Measurements from ENCODE around the gene DNAH2. TPM values are rescaled to one million over a fixed set of nuclear protein-coding genes. Genes with fewer than 3 reads are reported as not detected.

The DNAH2 gene
- total and polyA plus RNA-seq, 2 of the 13 experiments (the other 11 are each of a cell fraction or from before 2014, with no cell fraction given): not detected

DNA sequence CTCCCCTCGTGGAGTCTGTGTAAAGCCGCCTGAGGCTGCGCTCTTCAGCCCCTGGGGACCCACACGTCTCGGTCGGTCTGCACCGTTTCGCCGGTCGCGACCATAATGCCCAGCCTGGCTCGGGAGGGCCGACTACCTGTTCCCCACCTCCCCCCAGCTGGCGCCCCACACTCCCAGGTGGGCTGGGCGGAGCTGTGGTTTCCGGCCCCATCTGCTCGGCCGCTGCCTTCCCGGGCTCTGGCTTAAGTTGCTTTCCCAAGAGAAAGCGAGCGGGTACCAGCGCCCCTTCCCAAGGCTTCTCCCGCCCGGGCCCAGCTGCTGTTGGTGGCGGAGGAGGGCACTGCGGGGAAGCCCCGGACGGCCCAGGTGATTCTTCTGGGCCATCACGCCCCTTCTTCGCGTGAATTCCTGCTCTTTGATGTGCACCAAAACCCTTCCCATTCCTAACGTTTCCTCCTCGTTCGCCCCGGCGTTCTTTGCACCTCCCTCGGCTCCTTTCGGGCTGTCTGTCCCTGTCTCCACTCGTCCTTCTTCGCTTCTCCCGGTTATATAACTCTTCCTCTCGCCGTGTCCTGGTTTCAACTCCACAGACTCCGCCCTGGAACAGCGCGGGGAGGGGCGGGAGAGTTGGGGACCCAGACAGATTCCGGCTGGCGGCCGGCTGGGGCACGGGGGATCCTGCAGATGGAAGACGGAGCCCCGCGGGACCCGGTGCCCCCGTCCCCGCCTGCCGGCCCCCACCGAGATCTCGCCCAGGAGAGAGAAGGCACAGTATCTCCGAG, 118.5 kb downstream of the DNAH2 start:
- FAIRE-seq (no peak), DNase-seq (ENCODE audit: low spot score) (peak; percentile 64), ATAC-seq (peak; percentile 30)
- Histone ChIP-seq H2AFZ (ENCODE audit: low read length) (no peak overlapping the region), H3K9ac (ENCODE audit: insufficient read depth, low read depth, low read length) (peak overlapping the region; percentile 89), H3K27me3 (ENCODE audit: control insufficient read depth in 1 of 2, insufficient read depth in 2 of 2, low read length in 2 of 2) (peaks cover 3 to 10% of the 10 kb centered on the region in 2 experiments; a peak in 3 of 5 replicates), H3K9me3 (ENCODE audit: low read length) (no peaks in the 10 kb centered on the region), H3K4me2 (ENCODE audit: low read depth, low read length) (peak overlapping the region; percentile 71), H4K20me1 (ENCODE audit: insufficient read depth, low read length) (peaks cover 4% of the 10 kb centered on the region; the same call in 1 of the 2 replicates), H3K36me3 (replicated peaks in 1 of 2; ENCODE audit: control insufficient read depth in 1 of 2, insufficient read depth in 2 of 2, low read length in 2 of 2) (0 out of 5 replicates have a peak, but pooled peaks cover 0 to 5% of the 10 kb centered on the region in 2 experiments), H3K4me1 (ENCODE audit: insufficient read depth, low read length) (peaks cover 63% of the 10 kb centered on the region), H3K79me2 (ENCODE audit: insufficient read depth, low read length) (peaks cover 24% of the 10 kb centered on the region), H3K27ac (ENCODE audit: extremely low read length, insufficient read depth, low read length) (peak overlapping the region; percentile 92), H3K4me3 (replicated peaks in 1 of 3; ENCODE audit: insufficient read depth in 1 of 3, low read depth in 2 of 3, low read length in 3 of 3) (peak overlapping the region; percentile 84 to 93 (median 92))
- intact Hi-C loops (cut with micrococcal nuclease; ENCODE audit: unreplicated experiment) (loop anchor here (2.0 kb wide), 1 partner anchor 21 kb away; the partner anchor contains the start of gene NAA38), in situ Hi-C loops (cut with HindIII; ENCODE audit: extremely low pct_ligation_motif_present, low pct_unique_long_range_greater_than_20kb) (no loop called here)
- ChIA-PET CTCF (ENCODE audit: low intra/inter-chr PET ratio, low total read pairs) (interaction anchor here (1.1 kb wide), 1 partner anchor 16 kb away, joined by 6 read pairs; no protein-coding TSS in a partner anchor), POLR2A (interaction anchor here (0.7 to 8.2 kb wide), 8 partner anchors 8 to 252 kb away, joined by 3 to 159 read pairs (median 6); partner anchors contain the start of genes CHD3, CNTROB, CYB5D1 and MPDU1)
- BruUV-seq (replicated peaks): TSS peak; percentile 90
- 1% methylated on average over 32 of the region's 61 CpGs for WGBS (ENCODE audit: low lambda C conversion rate)
- TF ChIP-seq GFI1 (CRISPR knock-in tag; IDR thresholded peaks at IDR 0.05; ENCODE audit: borderline replicate concordance): 0 out of 2 replicates have a peak, but pooled peaks have one; percentile 20
- TF ChIP-seq, protein P1, sequence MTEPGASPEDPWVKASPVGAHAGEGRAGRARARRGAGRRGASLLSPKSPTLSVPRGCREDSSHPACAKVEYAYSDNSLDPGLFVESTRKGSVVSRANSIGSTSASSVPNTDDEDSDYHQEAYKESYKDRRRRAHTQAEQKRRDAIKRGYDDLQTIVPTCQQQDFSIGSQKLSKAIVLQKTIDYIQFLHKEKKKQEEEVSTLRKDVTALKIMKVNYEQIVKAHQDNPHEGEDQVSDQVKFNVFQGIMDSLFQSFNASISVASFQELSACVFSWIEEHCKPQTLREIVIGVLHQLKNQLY (CRISPR knock-in tag; IDR thresholded peaks at IDR 0.05): no peak
- 0 out of 2 replicates have a peak, but pooled peaks have one; percentile 42 for TF ChIP-seq ZNF615 (CRISPR knock-in tag; IDR thresholded peaks at IDR 0.05; ENCODE audit: borderline replicate concordance)
- TF ChIP-seq ZNF605 (CRISPR knock-in tag; IDR thresholded peaks at IDR 0.05): no peak; the same call in 1 of the 2 replicates
- no peak for TF ChIP-seq ARNT (IDR thresholded peaks at IDR 0.05)
- TF ChIP-seq KAT7 (CRISPR knock-in tag; IDR thresholded peaks at IDR 0.05; ENCODE audit: borderline replicate concordance): peak; percentile 48; the same call in 1 of the 2 replicates
- TF ChIP-seq ZNF563 (CRISPR knock-in tag; IDR thresholded peaks at IDR 0.05): 0 out of 2 replicates have a peak, but pooled peaks have one; percentile 31
- TF ChIP-seq ZNF720 (CRISPR knock-in tag; IDR thresholded peaks at IDR 0.05): no peak
- peak; percentile 15; the same call in 1 of the 2 replicates for TF ChIP-seq ZNF274 (CRISPR knock-in tag; IDR thresholded peaks at IDR 0.05)
- TF ChIP-seq ZNF33B (CRISPR knock-in tag; IDR thresholded peaks at IDR 0.05): no peak; the same call in 1 of the 2 replicates
- 0 out of 2 replicates have a peak, but pooled peaks have one; percentile 22 for TF ChIP-seq ZBTB42 (CRISPR knock-in tag; IDR thresholded peaks at IDR 0.05)
- TF ChIP-seq TBP (CRISPR knock-in tag; IDR thresholded peaks at IDR 0.05): peak; percentile 56; the same call in 1 of the 2 replicates
- TF ChIP-seq ZNF775 (CRISPR knock-in tag; IDR thresholded peaks at IDR 0.05; ENCODE audit: borderline replicate concordance): no peak
- TF ChIP-seq MTA1 (CRISPR knock-in tag; IDR thresholded peaks at IDR 0.05; ENCODE audit: borderline replicate concordance): peak; percentile 57; the same call in 1 of the 2 replicates
- TF ChIP-seq ZNF101 (CRISPR knock-in tag; IDR thresholded peaks at IDR 0.05; ENCODE audit: borderline replicate concordance, low read depth): peak; percentile 29; the same call in 1 of the 2 replicates
- peak; percentile 61 for TF ChIP-seq ZNF687 (CRISPR knock-in tag; IDR thresholded peaks at IDR 0.05)
- TF ChIP-seq HDAC6 (IDR thresholded peaks at IDR 0.05; ENCODE audit: low read depth, low read length): no peak
